GM21360 (cell line): Measurements from ENCODE around the gene NBPF10.
"Not testable (repeated sequence)": the region's sequence is repeated elsewhere in the genome, so short reads cannot be mapped to it uniquely, and the experiment has no call there.

Experiments used
- ATAC-seq: cut with Tn5 transposase; IDR thresholded peaks from one replicate; pipeline ENCODE4 v1.9.1; 2021; ENCODE audit warnings: mild to moderate bottlenecking, moderate library complexity; ENCODE audit not compliant: unreplicated experiment

The NBPF10 gene

GRCh38 chr1:146144465-146144864 lies at the start of gene NBPF10:
Gene NBPF10 (minus strand): TSS chr1:146144804. CDS start chr1:146144769, 35 bp downstream.
- not testable (repeated sequence) for ATAC-seq

- ATAC-seq = not testable (repeated sequence)
Observed at GRCh38 chr1:146174531-146174930, 29.9 kb upstream of the NBPF10 start.

- ATAC-seq = not testable (repeated sequence)
Observed at GRCh38 chr1:146167740-146168139, 23.1 kb upstream of the NBPF10 start.

- not testable (repeated sequence) for ATAC-seq
Observed at GRCh38 chr1:146167273-146167672, 22.7 kb upstream of the NBPF10 start.
